ENCODE results near the gene FKBP15. TPM values are rescaled to one million over a fixed set of nuclear protein-coding genes. Genes with fewer than 3 reads are reported as not detected.

The FKBP15 gene
- total RNA-seq, 1 experiment from 2014 or later, result 18.5 TPM

- Mint-ChIP-seq H3K27me3 (ENCODE audit: low read depth) (no peaks in the 10 kb centered on the region), H3K27ac (no peak overlapping the region), H3K9me3 (no peaks in the 10 kb centered on the region), H3K4me1 (no peaks in the 10 kb centered on the region), H3K4me3 (no peak overlapping the region), H3K36me3 (ENCODE audit: insufficient read depth in 1 of 3, low read depth in 3 of 3) (peaks cover 13 to 46% (median 32%) of the 10 kb centered on the region in 3 experiments; a peak in 6 of 7 replicates)
- Histone ChIP-seq H3K4me2 (ENCODE audit: insufficient read depth, insufficient read length, low read length) (no peak overlapping the region), H4K8ac (replicated peaks; ENCODE audit: insufficient read length, low read depth, low read length) (no peak overlapping the region), H3K23me2 (ENCODE audit: insufficient read length, low read depth, low read length, poor library complexity, severe bottlenecking) (no peaks in the 10 kb centered on the region), H4K91ac (ENCODE audit: insufficient read length, low read depth, low read length) (no peak overlapping the region), H3K79me1 (ENCODE audit: insufficient read depth, low read depth, low read length, poor library complexity, severe bottlenecking) (no peaks in the 10 kb centered on the region), H2AK5ac (ENCODE audit: insufficient read length, low read length) (no peak overlapping the region), H3K18ac (ENCODE audit: insufficient read length, low read depth, low read length) (no peak overlapping the region), H3K4ac (ENCODE audit: low read depth, low read length) (no peak overlapping the region), H3K9ac (ENCODE audit: extremely low read depth, insufficient read length, low read length) (no peak overlapping the region), H3K27ac (ENCODE audit: insufficient read length, low read depth, low read length) (no peak overlapping the region), H3K14ac (ENCODE audit: insufficient read depth, low read length) (no peak overlapping the region), H3K56ac (ENCODE audit: insufficient read length, low read depth, low read length) (no peak overlapping the region), H2BK12ac (ENCODE audit: insufficient read length, low read depth, low read length) (no peak overlapping the region), H3K27me3 (ENCODE audit: insufficient read depth, low read length) (no peaks in the 10 kb centered on the region), H4K20me1 (ENCODE audit: control insufficient read depth, insufficient read depth, insufficient read length) (no peaks in the 10 kb centered on the region), H3K9me3 (ENCODE audit: control insufficient read depth, low read depth, low read length) (no peaks in the 10 kb centered on the region), H2AFZ (ENCODE audit: low read length) (no peak overlapping the region), H2BK20ac (ENCODE audit: low read depth, low read length, poor library complexity, severe bottlenecking) (no peak overlapping the region), H3K79me2 (ENCODE audit: insufficient read depth, low read length) (no peaks in the 10 kb centered on the region), H3T11ph (ENCODE audit: low read length) (no peak overlapping the region), H3K23ac (ENCODE audit: insufficient read length, low read depth, low read length) (no peak overlapping the region), H2BK15ac (ENCODE audit: low read depth, low read length) (no peak overlapping the region), H2BK120ac (ENCODE audit: low read depth, low read length, poor library complexity, severe bottlenecking) (no peak overlapping the region), H3K4me1 (ENCODE audit: insufficient read depth, low read length) (no peaks in the 10 kb centered on the region), H4K5ac (ENCODE audit: insufficient read length, low read depth, low read length) (no peak overlapping the region), H2BK5ac (ENCODE audit: insufficient read length, low read length) (no peak overlapping the region)
- no peak for DNase-seq
- TF ChIP-seq CTCF (conservative IDR thresholded peaks at IDR 0.05), result no peak
- WGBS (ENCODE audit: extremely low coverage, insufficient read length, low lambda C conversion rate), result no CpG with 5 or more reads among the region's 1 CpG
These were observed 37.2 kb upstream of the FKBP15 start for GRCh38 chr9:113258282-113258681.
